WTC11 (cell line): ENCODE results near the gene NUP210L. TPM values are rescaled to one million over a fixed set of nuclear protein-coding genes. Genes with fewer than 3 reads are reported as not detected.

Experiments
- EMX1 ChIP-seq: fragments of 250-450 bp; sonication (Bioruptor Pico); IDR thresholded peaks from 2 replicates; pipeline ENCODE4 v1.8.0; 2021; ENCODE audit warnings: mild to moderate bottlenecking
- ESRRA ChIP-seq: sonication (generic); formaldehyde crosslinking; IDR thresholded peaks from 2 replicates; pipeline ENCODE4 v1.8.1; 2022; ENCODE audit warnings: mild to moderate bottlenecking, missing genetic modification reagents, borderline replicate concordance
- ETV6 ChIP-seq: sonication (generic); formaldehyde crosslinking; IDR thresholded peaks from 2 replicates; pipeline ENCODE4 v1.8.1; 2022; ENCODE audit warnings: mild to moderate bottlenecking, missing genetic modification reagents
- FOXK1 ChIP-seq: sonication (generic); formaldehyde crosslinking; IDR thresholded peaks from 2 replicates; pipeline ENCODE4 v1.8.0; 2022; ENCODE audit warnings: mild to moderate bottlenecking, moderate library complexity, missing genetic modification reagents
- MXD4 ChIP-seq: fragments of 250-450 bp; sonication (Bioruptor Pico); IDR thresholded peaks from 2 replicates; pipeline ENCODE4 v1.8.0; 2021; ENCODE audit warnings: mild to moderate bottlenecking, moderate library complexity, borderline replicate concordance
- NFATC4 ChIP-seq: fragments of 250-450 bp; sonication (Bioruptor Pico); IDR thresholded peaks from 2 replicates; pipeline ENCODE4 v1.9.0; 2021; ENCODE audit warnings: mild to moderate bottlenecking
- RELA ChIP-seq: sonication (generic); formaldehyde crosslinking; IDR thresholded peaks from 2 replicates; pipeline ENCODE4 v1.8.1; 2022; ENCODE audit warnings: missing genetic modification reagents, mild to moderate bottlenecking, borderline replicate concordance
- RORB ChIP-seq: fragments of 250-450 bp; sonication (Bioruptor Pico); IDR thresholded peaks from 2 replicates; pipeline ENCODE4 v1.9.0; 2021; ENCODE audit warnings: mild to moderate bottlenecking
- TEAD1 ChIP-seq: sonication (generic); formaldehyde crosslinking; IDR thresholded peaks from 2 replicates; pipeline ENCODE4 v1.8.0; 2022; ENCODE audit warnings: mild to moderate bottlenecking, missing genetic modification reagents
- ZNF138 ChIP-seq: sonication (generic); formaldehyde crosslinking; conservative IDR thresholded peaks from 2 replicates; pipeline ENCODE4 v1.8.1; 2022; ENCODE audit warnings: mild to moderate bottlenecking, moderate library complexity, missing genetic modification reagents
- ZNF396 ChIP-seq: fragments of 250-450 bp; sonication (Bioruptor Pico); IDR thresholded peaks from 2 replicates; pipeline ENCODE4 v1.8.0; 2021; ENCODE audit warnings: mild to moderate bottlenecking, moderate library complexity, borderline replicate concordance
- ZNF671 ChIP-seq: fragments of 250-450 bp; sonication (Bioruptor Pico); IDR thresholded peaks from 2 replicates; pipeline ENCODE4 v1.8.0; 2021; ENCODE audit warnings: mild to moderate bottlenecking
- total RNA-seq: library from RNA; stranded (reverse); gene quantifications from 3 replicates; pipeline ENCODE4 v1.2.3, GENCODE V29; 2021
- TF ChIP-seq, protein P1 (sequence below): fragments of 250-450 bp; sonication (Bioruptor Pico); IDR thresholded peaks from 2 replicates; pipeline ENCODE4 v1.9.0; 2021; ENCODE audit warnings: mild to moderate bottlenecking, borderline replicate concordance
- TF ChIP-seq, protein P2 (sequence below): sonication (generic); formaldehyde crosslinking; IDR thresholded peaks from 2 replicates; pipeline ENCODE4 v1.8.0; 2022; ENCODE audit warnings: mild to moderate bottlenecking, missing genetic modification reagents
- TF ChIP-seq, protein P3 (sequence below): sonication (generic); formaldehyde crosslinking; IDR thresholded peaks from 2 replicates; pipeline ENCODE4 v1.8.1; 2022; ENCODE audit warnings: missing genetic modification reagents, borderline replicate concordance
- TF ChIP-seq, protein P4 (sequence below): sonication (generic); formaldehyde crosslinking; IDR thresholded peaks from 2 replicates; pipeline ENCODE4 v1.8.0; 2022; ENCODE audit warnings: missing genetic modification reagents
- TF ChIP-seq, protein P5 (sequence below): fragments of 200-600 bp; IDR thresholded peaks from 2 replicates; pipeline ENCODE4 v1.8.0; 2022; ENCODE audit warnings: antibody characterized with exemption
- TF ChIP-seq, protein P6 (sequence below): sonication (generic); formaldehyde crosslinking; IDR thresholded peaks from 2 replicates; pipeline ENCODE4 v1.8.1; 2023; ENCODE audit warnings: mild to moderate bottlenecking, missing genetic modification reagents, moderate library complexity
- TF ChIP-seq, protein P7 (sequence below): sonication (generic); formaldehyde crosslinking; IDR thresholded peaks from 2 replicates; pipeline ENCODE4 v1.8.0; 2022; ENCODE audit warnings: mild to moderate bottlenecking, missing genetic modification reagents
- TF ChIP-seq, protein P8 (sequence below): sonication (generic); formaldehyde crosslinking; IDR thresholded peaks from 2 replicates; pipeline ENCODE4 v1.8.1; 2023; ENCODE audit warnings: mild to moderate bottlenecking, missing genetic modification reagents, borderline replicate concordance

NUP210L gene
- total RNA-seq, 1 experiment from 2014 or later = 0.02 TPM

DNA sequence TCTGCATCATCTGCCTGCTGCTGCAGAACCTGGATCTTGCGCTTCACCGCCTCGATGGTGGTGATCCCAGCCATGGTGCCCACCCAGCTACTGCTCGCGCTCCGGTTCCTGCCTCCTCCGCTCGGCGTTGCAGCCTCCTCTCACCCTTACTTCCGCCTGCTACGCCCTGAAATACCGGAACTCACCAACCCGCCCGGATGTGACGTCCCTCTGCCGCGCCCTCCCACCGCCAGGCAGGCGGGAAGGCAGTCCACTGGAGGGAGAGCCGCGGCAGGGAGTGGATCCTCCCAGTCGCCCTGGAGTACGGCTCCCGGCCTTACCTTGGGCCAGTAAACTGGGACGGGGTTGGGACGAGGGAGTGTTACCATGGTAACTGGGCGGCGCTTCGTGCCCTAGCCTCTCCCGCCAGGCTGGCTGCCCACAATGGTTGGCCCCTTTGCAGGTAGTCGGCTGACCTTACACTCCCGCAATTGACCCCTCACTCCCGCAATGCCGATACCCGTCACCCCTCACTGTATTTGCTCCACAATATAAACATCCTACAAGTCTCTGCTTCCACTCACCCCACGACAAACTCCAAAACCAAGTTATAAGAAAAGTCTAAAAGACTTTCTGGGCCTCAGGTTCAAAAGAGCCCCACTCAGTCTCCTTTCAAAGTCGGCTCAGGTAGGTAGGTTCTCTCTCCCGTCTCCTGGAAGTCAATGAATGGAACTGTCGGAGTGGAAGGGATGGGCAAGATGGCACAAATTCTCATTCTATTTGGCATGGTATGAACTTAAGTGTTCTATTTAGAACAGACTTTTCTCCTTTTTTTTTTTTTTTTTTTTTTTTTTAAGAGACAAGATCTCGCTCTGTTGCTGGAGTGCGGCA, 28.4 kb upstream of the NUP210L start (continued):
- TF ChIP-seq, protein P1, sequence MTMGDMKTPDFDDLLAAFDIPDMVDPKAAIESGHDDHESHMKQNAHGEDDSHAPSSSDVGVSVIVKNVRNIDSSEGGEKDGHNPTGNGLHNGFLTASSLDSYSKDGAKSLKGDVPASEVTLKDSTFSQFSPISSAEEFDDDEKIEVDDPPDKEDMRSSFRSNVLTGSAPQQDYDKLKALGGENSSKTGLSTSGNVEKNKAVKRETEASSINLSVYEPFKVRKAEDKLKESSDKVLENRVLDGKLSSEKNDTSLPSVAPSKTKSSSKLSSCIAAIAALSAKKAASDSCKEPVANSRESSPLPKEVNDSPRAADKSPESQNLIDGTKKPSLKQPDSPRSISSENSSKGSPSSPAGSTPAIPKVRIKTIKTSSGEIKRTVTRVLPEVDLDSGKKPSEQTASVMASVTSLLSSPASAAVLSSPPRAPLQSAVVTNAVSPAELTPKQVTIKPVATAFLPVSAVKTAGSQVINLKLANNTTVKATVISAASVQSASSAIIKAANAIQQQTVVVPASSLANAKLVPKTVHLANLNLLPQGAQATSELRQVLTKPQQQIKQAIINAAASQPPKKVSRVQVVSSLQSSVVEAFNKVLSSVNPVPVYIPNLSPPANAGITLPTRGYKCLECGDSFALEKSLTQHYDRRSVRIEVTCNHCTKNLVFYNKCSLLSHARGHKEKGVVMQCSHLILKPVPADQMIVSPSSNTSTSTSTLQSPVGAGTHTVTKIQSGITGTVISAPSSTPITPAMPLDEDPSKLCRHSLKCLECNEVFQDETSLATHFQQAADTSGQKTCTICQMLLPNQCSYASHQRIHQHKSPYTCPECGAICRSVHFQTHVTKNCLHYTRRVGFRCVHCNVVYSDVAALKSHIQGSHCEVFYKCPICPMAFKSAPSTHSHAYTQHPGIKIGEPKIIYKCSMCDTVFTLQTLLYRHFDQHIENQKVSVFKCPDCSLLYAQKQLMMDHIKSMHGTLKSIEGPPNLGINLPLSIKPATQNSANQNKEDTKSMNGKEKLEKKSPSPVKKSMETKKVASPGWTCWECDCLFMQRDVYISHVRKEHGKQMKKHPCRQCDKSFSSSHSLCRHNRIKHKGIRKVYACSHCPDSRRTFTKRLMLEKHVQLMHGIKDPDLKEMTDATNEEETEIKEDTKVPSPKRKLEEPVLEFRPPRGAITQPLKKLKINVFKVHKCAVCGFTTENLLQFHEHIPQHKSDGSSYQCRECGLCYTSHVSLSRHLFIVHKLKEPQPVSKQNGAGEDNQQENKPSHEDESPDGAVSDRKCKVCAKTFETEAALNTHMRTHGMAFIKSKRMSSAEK = no peak
- TF ChIP-seq ESRRA (CRISPR knock-in tag) (0 out of 2 replicates have a peak, but pooled peaks have one; percentile 26), EMX1 (CRISPR knock-in tag) (no peak), RORB (CRISPR knock-in tag) (no peak), ZNF138 (no peak), FOXK1 (peak; percentile 93), TEAD1 (CRISPR knock-in tag) (peak; percentile 91), ETV6 (CRISPR knock-in tag) (peak; percentile 95; the same call in 1 of the 2 replicates), RELA (CRISPR knock-in tag) (peak; percentile 36; the same call in 1 of the 2 replicates), ZNF396 (CRISPR knock-in tag) (no peak), ZNF671 (no peak), MXD4 (CRISPR knock-in tag) (no peak), NFATC4 (CRISPR knock-in tag) (no peak)
- TF ChIP-seq, protein P2, sequence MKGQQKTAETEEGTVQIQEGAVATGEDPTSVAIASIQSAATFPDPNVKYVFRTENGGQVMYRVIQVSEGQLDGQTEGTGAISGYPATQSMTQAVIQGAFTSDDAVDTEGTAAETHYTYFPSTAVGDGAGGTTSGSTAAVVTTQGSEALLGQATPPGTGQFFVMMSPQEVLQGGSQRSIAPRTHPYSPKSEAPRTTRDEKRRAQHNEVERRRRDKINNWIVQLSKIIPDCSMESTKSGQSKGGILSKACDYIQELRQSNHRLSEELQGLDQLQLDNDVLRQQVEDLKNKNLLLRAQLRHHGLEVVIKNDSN (CRISPR knock-in tag) = no peak; the same call in 1 of the 2 replicates
- TF ChIP-seq, protein P3, sequence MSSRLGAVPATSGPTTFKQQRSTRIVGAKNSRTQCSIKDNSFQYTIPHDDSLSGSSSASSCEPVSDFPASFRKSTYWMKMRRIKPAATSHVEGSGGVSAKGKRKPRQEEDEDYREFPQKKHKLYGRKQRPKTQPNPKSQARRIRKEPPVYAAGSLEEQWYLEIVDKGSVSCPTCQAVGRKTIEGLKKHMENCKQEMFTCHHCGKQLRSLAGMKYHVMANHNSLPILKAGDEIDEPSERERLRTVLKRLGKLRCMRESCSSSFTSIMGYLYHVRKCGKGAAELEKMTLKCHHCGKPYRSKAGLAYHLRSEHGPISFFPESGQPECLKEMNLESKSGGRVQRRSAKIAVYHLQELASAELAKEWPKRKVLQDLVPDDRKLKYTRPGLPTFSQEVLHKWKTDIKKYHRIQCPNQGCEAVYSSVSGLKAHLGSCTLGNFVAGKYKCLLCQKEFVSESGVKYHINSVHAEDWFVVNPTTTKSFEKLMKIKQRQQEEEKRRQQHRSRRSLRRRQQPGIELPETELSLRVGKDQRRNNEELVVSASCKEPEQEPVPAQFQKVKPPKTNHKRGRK (CRISPR knock-in tag) = no peak
- TF ChIP-seq, protein P4, sequence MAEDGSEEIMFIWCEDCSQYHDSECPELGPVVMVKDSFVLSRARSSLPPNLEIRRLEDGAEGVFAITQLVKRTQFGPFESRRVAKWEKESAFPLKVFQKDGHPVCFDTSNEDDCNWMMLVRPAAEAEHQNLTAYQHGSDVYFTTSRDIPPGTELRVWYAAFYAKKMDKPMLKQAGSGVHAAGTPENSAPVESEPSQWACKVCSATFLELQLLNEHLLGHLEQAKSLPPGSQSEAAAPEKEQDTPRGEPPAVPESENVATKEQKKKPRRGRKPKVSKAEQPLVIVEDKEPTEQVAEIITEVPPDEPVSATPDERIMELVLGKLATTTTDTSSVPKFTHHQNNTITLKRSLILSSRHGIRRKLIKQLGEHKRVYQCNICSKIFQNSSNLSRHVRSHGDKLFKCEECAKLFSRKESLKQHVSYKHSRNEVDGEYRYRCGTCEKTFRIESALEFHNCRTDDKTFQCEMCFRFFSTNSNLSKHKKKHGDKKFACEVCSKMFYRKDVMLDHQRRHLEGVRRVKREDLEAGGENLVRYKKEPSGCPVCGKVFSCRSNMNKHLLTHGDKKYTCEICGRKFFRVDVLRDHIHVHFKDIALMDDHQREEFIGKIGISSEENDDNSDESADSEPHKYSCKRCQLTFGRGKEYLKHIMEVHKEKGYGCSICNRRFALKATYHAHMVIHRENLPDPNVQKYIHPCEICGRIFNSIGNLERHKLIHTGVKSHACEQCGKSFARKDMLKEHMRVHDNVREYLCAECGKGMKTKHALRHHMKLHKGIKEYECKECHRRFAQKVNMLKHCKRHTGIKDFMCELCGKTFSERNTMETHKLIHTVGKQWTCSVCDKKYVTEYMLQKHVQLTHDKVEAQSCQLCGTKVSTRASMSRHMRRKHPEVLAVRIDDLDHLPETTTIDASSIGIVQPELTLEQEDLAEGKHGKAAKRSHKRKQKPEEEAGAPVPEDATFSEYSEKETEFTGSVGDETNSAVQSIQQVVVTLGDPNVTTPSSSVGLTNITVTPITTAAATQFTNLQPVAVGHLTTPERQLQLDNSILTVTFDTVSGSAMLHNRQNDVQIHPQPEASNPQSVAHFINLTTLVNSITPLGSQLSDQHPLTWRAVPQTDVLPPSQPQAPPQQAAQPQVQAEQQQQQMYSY (CRISPR knock-in tag) = peak; percentile 98
- TF ChIP-seq, protein P5, sequence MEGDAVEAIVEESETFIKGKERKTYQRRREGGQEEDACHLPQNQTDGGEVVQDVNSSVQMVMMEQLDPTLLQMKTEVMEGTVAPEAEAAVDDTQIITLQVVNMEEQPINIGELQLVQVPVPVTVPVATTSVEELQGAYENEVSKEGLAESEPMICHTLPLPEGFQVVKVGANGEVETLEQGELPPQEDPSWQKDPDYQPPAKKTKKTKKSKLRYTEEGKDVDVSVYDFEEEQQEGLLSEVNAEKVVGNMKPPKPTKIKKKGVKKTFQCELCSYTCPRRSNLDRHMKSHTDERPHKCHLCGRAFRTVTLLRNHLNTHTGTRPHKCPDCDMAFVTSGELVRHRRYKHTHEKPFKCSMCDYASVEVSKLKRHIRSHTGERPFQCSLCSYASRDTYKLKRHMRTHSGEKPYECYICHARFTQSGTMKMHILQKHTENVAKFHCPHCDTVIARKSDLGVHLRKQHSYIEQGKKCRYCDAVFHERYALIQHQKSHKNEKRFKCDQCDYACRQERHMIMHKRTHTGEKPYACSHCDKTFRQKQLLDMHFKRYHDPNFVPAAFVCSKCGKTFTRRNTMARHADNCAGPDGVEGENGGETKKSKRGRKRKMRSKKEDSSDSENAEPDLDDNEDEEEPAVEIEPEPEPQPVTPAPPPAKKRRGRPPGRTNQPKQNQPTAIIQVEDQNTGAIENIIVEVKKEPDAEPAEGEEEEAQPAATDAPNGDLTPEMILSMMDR = no peak
- TF ChIP-seq, protein P6, sequence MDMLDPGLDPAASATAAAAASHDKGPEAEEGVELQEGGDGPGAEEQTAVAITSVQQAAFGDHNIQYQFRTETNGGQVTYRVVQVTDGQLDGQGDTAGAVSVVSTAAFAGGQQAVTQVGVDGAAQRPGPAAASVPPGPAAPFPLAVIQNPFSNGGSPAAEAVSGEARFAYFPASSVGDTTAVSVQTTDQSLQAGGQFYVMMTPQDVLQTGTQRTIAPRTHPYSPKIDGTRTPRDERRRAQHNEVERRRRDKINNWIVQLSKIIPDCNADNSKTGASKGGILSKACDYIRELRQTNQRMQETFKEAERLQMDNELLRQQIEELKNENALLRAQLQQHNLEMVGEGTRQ (CRISPR knock-in tag) = no peak
- TF ChIP-seq, protein P7, sequence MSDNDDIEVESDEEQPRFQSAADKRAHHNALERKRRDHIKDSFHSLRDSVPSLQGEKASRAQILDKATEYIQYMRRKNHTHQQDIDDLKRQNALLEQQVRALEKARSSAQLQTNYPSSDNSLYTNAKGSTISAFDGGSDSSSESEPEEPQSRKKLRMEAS (CRISPR knock-in tag) = peak; percentile 87
- TF ChIP-seq, protein P8, sequence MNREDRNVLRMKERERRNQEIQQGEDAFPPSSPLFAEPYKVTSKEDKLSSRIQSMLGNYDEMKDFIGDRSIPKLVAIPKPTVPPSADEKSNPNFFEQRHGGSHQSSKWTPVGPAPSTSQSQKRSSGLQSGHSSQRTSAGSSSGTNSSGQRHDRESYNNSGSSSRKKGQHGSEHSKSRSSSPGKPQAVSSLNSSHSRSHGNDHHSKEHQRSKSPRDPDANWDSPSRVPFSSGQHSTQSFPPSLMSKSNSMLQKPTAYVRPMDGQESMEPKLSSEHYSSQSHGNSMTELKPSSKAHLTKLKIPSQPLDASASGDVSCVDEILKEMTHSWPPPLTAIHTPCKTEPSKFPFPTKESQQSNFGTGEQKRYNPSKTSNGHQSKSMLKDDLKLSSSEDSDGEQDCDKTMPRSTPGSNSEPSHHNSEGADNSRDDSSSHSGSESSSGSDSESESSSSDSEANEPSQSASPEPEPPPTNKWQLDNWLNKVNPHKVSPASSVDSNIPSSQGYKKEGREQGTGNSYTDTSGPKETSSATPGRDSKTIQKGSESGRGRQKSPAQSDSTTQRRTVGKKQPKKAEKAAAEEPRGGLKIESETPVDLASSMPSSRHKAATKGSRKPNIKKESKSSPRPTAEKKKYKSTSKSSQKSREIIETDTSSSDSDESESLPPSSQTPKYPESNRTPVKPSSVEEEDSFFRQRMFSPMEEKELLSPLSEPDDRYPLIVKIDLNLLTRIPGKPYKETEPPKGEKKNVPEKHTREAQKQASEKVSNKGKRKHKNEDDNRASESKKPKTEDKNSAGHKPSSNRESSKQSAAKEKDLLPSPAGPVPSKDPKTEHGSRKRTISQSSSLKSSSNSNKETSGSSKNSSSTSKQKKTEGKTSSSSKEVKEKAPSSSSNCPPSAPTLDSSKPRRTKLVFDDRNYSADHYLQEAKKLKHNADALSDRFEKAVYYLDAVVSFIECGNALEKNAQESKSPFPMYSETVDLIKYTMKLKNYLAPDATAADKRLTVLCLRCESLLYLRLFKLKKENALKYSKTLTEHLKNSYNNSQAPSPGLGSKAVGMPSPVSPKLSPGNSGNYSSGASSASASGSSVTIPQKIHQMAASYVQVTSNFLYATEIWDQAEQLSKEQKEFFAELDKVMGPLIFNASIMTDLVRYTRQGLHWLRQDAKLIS (CRISPR knock-in tag) = no peak; the same call in 1 of the 2 replicates
